Measurements from ENCODE around the gene SERPINA9. TPM values are rescaled to one million over a fixed set of nuclear protein-coding genes. Genes with fewer than 3 reads are reported as not detected.

SERPINA9 gene
- polyA plus RNA-seq, 1 donor (not counting 4 experiments of a cell fraction or from before 2014, with no cell fraction given): 0.05 TPM

DNA sequence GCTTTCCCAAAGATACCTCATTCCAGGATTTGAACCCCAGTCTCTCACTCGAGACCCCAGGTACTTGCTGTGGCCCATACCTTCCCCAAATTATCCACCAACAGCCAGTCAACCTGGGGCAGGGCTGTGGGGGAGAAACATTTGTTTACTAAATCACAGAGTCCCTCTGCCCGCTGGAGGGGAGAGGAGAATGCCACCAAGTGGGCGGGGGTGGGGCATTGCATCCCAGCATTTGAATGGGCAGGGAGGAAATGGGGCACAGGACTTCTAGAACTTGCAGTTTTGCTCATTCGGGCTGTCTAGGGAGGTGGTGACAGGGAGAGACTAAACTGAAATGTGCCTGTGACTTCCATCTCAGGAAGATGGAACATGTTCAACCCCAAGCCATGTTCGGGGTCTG, 10.9 kb upstream of the SERPINA9 start:
- Histone ChIP-seq H3K4me1 (ENCODE audit: control insufficient read depth, extremely low read depth, insufficient read depth, low read length) (peaks cover 4% of the 10 kb centered on the region), H3K27me3 (ENCODE audit: control insufficient read depth, extremely low read depth, insufficient read depth, low read length) (no peaks in the 10 kb centered on the region), H3K27ac (ENCODE audit: control insufficient read depth, insufficient read depth, low read length) (no peak overlapping the region), H3K36me3 (ENCODE audit: control insufficient read depth in 2 of 2, extremely low read depth in 1 of 2, insufficient read depth in 2 of 2, low read length in 2 of 2) (no peaks in the 10 kb centered on the region), H2AFZ (ENCODE audit: control insufficient read depth, low read length) (no peak overlapping the region), H3K4me3 (ENCODE audit: control insufficient read depth in 2 of 3, extremely low read depth in 1 of 3, insufficient read depth in 2 of 3, low read depth in 1 of 3, low read length in 3 of 3) (no peak overlapping the region), H3K9me3 (ENCODE audit: control insufficient read depth, low read depth, low read length) (no peaks in the 10 kb centered on the region), H3K9ac (ENCODE audit: control insufficient read depth, extremely low read depth, insufficient read depth, low read length) (no peak overlapping the region), H3K79me2 (ENCODE audit: control insufficient read depth, insufficient read depth, low read length) (no peaks in the 10 kb centered on the region), H3K9me1 (ENCODE audit: control insufficient read depth, extremely low read depth, insufficient read depth, low read length) (no peaks in the 10 kb centered on the region), H4K20me1 (ENCODE audit: control insufficient read depth, extremely low read depth, insufficient read depth, low read length) (no peaks in the 10 kb centered on the region), H3K4me2 (ENCODE audit: control insufficient read depth, extremely low read depth, insufficient read depth, low read depth, low read length) (no peak overlapping the region)
- dilution Hi-C loops (cut with MboI; ENCODE audit: extremely low pct_ligation_motif_present, low sequenced_read_pairs): no loop called here
- FAIRE-seq: no peak
- TF ChIP-seq, protein P1, sequence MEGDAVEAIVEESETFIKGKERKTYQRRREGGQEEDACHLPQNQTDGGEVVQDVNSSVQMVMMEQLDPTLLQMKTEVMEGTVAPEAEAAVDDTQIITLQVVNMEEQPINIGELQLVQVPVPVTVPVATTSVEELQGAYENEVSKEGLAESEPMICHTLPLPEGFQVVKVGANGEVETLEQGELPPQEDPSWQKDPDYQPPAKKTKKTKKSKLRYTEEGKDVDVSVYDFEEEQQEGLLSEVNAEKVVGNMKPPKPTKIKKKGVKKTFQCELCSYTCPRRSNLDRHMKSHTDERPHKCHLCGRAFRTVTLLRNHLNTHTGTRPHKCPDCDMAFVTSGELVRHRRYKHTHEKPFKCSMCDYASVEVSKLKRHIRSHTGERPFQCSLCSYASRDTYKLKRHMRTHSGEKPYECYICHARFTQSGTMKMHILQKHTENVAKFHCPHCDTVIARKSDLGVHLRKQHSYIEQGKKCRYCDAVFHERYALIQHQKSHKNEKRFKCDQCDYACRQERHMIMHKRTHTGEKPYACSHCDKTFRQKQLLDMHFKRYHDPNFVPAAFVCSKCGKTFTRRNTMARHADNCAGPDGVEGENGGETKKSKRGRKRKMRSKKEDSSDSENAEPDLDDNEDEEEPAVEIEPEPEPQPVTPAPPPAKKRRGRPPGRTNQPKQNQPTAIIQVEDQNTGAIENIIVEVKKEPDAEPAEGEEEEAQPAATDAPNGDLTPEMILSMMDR (optimal IDR thresholded peaks at IDR 0.05 in 1 of 3, IDR thresholded peaks at IDR 0.05 in 1 of 3, conservative IDR thresholded peaks at IDR 0.05 in 1 of 3; ENCODE audit: extremely low read depth in 1 of 3, insufficient read depth in 2 of 3, low read length in 3 of 3): no peak
- no peak for TF ChIP-seq EZH2 (IDR thresholded peaks at IDR 0.05; ENCODE audit: low read length)
- no peak for DNase-seq (ENCODE audit: low read depth, low spot score)

DNA sequence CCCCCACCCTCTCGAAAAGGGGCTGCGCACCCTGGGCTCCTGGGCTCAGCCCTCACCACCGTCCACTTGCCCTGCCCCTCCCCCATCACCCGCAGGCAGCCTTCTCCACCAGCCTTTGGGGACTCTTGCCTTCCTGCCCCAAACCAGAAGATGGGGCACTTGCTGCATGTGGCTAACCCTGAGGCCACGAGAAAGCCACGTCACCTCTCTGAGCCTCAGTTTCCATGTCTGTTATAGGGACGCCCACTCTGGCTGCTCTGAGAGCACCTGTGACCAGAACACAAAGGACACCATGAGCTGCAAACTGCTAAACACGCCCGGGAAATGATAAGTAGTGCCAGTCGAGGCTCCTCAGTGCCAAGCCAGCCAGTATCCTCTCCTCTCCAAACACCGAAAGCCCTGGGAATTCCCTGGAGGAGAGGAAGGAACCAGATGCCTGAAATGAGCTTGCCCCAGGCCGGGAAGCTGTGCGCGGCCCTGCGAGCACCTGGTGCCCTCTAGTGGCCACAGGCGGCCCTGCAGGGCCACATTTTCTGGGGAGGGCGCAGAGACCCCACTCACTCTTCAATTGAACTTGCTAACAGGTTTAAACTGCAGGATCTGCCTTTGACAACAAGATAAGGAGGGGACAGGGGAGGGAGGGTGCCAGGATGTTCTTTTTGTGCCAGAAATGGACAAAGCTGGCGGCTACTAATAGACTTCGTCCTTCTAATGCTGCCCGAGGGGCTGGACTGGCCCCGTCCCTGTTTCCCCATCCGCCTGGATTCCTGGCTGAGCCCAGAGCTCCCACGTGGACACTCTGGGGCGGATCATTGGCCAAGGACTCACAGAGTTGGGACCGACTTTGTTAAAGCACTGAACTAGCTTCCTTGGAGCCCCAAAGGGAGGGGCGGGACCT, 10.2 kb upstream of the SERPINA9 start:
- H3K36me3 ChIP-seq (ENCODE audit: control insufficient read depth in 2 of 2, extremely low read depth in 1 of 2, insufficient read depth in 2 of 2, low read length in 2 of 2): no peaks in the 10 kb centered on the region
- no peaks in the 10 kb centered on the region for H4K20me1 ChIP-seq (ENCODE audit: control insufficient read depth, extremely low read depth, insufficient read depth, low read length)
- dilution Hi-C loops (cut with MboI; ENCODE audit: extremely low pct_ligation_motif_present, low sequenced_read_pairs): no loop called here
- peak overlapping the region; percentile 52 for H3K4me2 ChIP-seq (ENCODE audit: control insufficient read depth, extremely low read depth, insufficient read depth, low read depth, low read length)
- no peak overlapping the region for H3K27ac ChIP-seq (ENCODE audit: control insufficient read depth, insufficient read depth, low read length)
- DNase-seq (ENCODE audit: low read depth, low spot score) (no peak), FAIRE-seq (no peak)
- TF ChIP-seq, protein P1 (optimal IDR thresholded peaks at IDR 0.05 in 1 of 3, IDR thresholded peaks at IDR 0.05 in 1 of 3, conservative IDR thresholded peaks at IDR 0.05 in 1 of 3; ENCODE audit: extremely low read depth in 1 of 3, insufficient read depth in 2 of 3, low read length in 3 of 3): peak; percentile 93 to 100 (median 97)
- no peak for TF ChIP-seq EZH2 (IDR thresholded peaks at IDR 0.05; ENCODE audit: low read length)
- H3K27me3 ChIP-seq (ENCODE audit: control insufficient read depth, extremely low read depth, insufficient read depth, low read length): no peaks in the 10 kb centered on the region
- H3K4me1 ChIP-seq (ENCODE audit: control insufficient read depth, extremely low read depth, insufficient read depth, low read length): peaks cover 4% of the 10 kb centered on the region
- no peak overlapping the region for H3K4me3 ChIP-seq (ENCODE audit: control insufficient read depth in 2 of 3, extremely low read depth in 1 of 3, insufficient read depth in 2 of 3, low read depth in 1 of 3, low read length in 3 of 3)
- no peaks in the 10 kb centered on the region for H3K9me3 ChIP-seq (ENCODE audit: control insufficient read depth, low read depth, low read length)
- H2AFZ ChIP-seq (ENCODE audit: control insufficient read depth, low read length): peak overlapping the region; percentile 44
- no peaks in the 10 kb centered on the region for H3K9me1 ChIP-seq (ENCODE audit: control insufficient read depth, extremely low read depth, insufficient read depth, low read length)
- H3K79me2 ChIP-seq (ENCODE audit: control insufficient read depth, insufficient read depth, low read length): no peaks in the 10 kb centered on the region
- H3K9ac ChIP-seq (ENCODE audit: control insufficient read depth, extremely low read depth, insufficient read depth, low read length): peak overlapping the region; percentile 0
